HUES48 (cell line): ENCODE data around the gene MSH5.
"Not testable (repeated sequence)": the region's sequence is repeated elsewhere in the genome, so short reads cannot be mapped to it uniquely, and the experiment has no call there.

ENCODE experiments used
- H3K27ac ChIP-seq: one replicate; pipeline ENCODE4 v1.7.0; 2013; ENCODE audit warnings: low read depth, low read length, inconsistent platforms
- H3K27me3 ChIP-seq: 2 replicates; pipeline ENCODE4 v1.6.1; 2013; ENCODE audit warnings: mild to moderate bottlenecking, low read length; ENCODE audit not compliant: control insufficient read depth, insufficient read depth
- H3K36me3 ChIP-seq: 2 replicates; pipeline ENCODE4 v1.6.1; 2013; ENCODE audit warnings: low read length; ENCODE audit not compliant: control insufficient read depth, insufficient read depth
- H3K4me1 ChIP-seq: 2 replicates; pipeline ENCODE4 v1.6.1; 2013; ENCODE audit warnings: mild to moderate bottlenecking, low read length; ENCODE audit not compliant: control insufficient read depth, insufficient read depth
- H3K4me3 ChIP-seq: 2 replicates; pipeline ENCODE4 v1.5.1; 2013; ENCODE audit warnings: mild to moderate bottlenecking, low read depth, low read length
- H3K9ac ChIP-seq: 2 replicates; pipeline ENCODE4 v1.6.1; 2013; ENCODE audit warnings: mild to moderate bottlenecking, low read depth, low read length, moderate library complexity
- H3K9me3 ChIP-seq: 2 replicates; pipeline ENCODE4 v1.6.1; 2013; ENCODE audit warnings: low read length; ENCODE audit not compliant: control insufficient read depth, insufficient read depth

Gene MSH5

GRCh38 chr6:31796993-31797385 lies 57.2 kb downstream of the MSH5 start:
- Histone ChIP-seq H3K27me3 (no peaks in the 10 kb centered on the region), H3K27ac (no peak overlapping the region), H3K4me1 (peaks cover 6% of the 10 kb centered on the region; the same call in 1 of the 2 replicates), H3K9me3 (no peaks in the 10 kb centered on the region), H3K9ac (no peak overlapping the region), H3K4me3 (no peak overlapping the region), H3K36me3 (peaks cover 42% of the 10 kb centered on the region)

- no peak overlapping the region for H3K4me3 ChIP-seq
- peaks cover 36% of the 10 kb centered on the region for H3K36me3 ChIP-seq
- no peak overlapping the region for H3K27ac ChIP-seq
These were observed 57.8 kb downstream of the MSH5 start for GRCh38 chr6:31797588-31797987.

GRCh38 chr6:31799781-31800180 lies 60.0 kb downstream of the MSH5 start:
- no peak overlapping the region for H3K9ac ChIP-seq
- H3K4me1 ChIP-seq: no peaks in the 10 kb centered on the region
- no peak overlapping the region for H3K27ac ChIP-seq
- H3K36me3 ChIP-seq: peaks cover 43% of the 10 kb centered on the region
- H3K27me3 ChIP-seq: no peaks in the 10 kb centered on the region
- H3K9me3 ChIP-seq: no peaks in the 10 kb centered on the region
- no peak overlapping the region for H3K4me3 ChIP-seq

More at GRCh38 chr6:31797588-31797987, 57.8 kb downstream of the MSH5 start:
- H3K27me3 ChIP-seq: no peaks in the 10 kb centered on the region
- H3K9me3 ChIP-seq: no peaks in the 10 kb centered on the region
- H3K9ac ChIP-seq: no peak overlapping the region
- peaks cover 6% of the 10 kb centered on the region; the same call in 1 of the 2 replicates for H3K4me1 ChIP-seq

- H3K27ac ChIP-seq, H3K4me1 ChIP-seq, H3K9me3 ChIP-seq, H3K4me3 ChIP-seq, H3K9ac ChIP-seq, H3K27me3 ChIP-seq: not testable (repeated sequence)
- peaks cover 43% of the 10 kb centered on the region for H3K36me3 ChIP-seq
These were observed 61.5 kb downstream of the MSH5 start for GRCh38 chr6:31801031-31801927.

GRCh38 chr6:31805939-31806469 lies 66.2 kb downstream of the MSH5 start:
- Histone ChIP-seq H3K9me3 (no peaks in the 10 kb centered on the region), H3K36me3 (peaks cover 25% of the 10 kb centered on the region), H3K27me3 (no peaks in the 10 kb centered on the region), H3K4me1 (no peaks in the 10 kb centered on the region; the same call in 1 of the 2 replicates), H3K27ac (peak overlapping the region; percentile 97), H3K9ac (peak overlapping the region; percentile 95), H3K4me3 (peak overlapping the region; percentile 95)

GRCh38 chr6:31806470-31807272 lies 66.9 kb downstream of the MSH5 start, which contains the start of gene LSM2:
Gene LSM2 (minus strand): TSS chr6:31806966. CDS start chr6:31806757, 209 bp downstream.
- Histone ChIP-seq H3K9me3 (no peaks in the 10 kb centered on the region), H3K36me3 (peaks cover 19% of the 10 kb centered on the region), H3K4me1 (no peaks in the 10 kb centered on the region; the same call in 1 of the 2 replicates), H3K27ac (peak within 1 kb of the TSS; percentile 97), H3K9ac (peak within 1 kb of the TSS; percentile 95), H3K4me3 (peak within 1 kb of the TSS; percentile 95), H3K27me3 (no peaks in the 10 kb centered on the region)

- not testable (repeated sequence) for H3K4me1 ChIP-seq, H3K27me3 ChIP-seq, H3K4me3 ChIP-seq, H3K9ac ChIP-seq, H3K27ac ChIP-seq, H3K9me3 ChIP-seq, H3K36me3 ChIP-seq
These were observed 68.8 kb downstream of the MSH5 start for GRCh38 chr6:31808599-31808998.

- H3K27me3 ChIP-seq: no peaks in the 10 kb centered on the region
- H3K36me3 ChIP-seq: no peaks in the 10 kb centered on the region
- H3K9me3 ChIP-seq: no peaks in the 10 kb centered on the region
- no peak overlapping the region for H3K4me3 ChIP-seq
- no peak overlapping the region for H3K9ac ChIP-seq
- H3K27ac ChIP-seq: no peak overlapping the region
- H3K4me1 ChIP-seq: peaks cover 4% of the 10 kb centered on the region; the same call in 1 of the 2 replicates
These were observed 71.8 kb downstream of the MSH5 start for GRCh38 chr6:31811645-31812044.
